Trophoblast cell (in vitro differentiated cells and primary cell): Measurements from ENCODE around the gene SLC7A5.

Source experiments
- DNase-seq, 2 donors: peaks; one replicate each; pipeline ENCODE4 v3.0.0-alpha.2; 2016
- H2AFZ ChIP-seq: 2 replicates; pipeline ENCODE4 v1.6.1; 2013; ENCODE audit warnings: low read length, moderate library complexity, mild to moderate bottlenecking; ENCODE audit not compliant: insufficient read depth, poor library complexity
- H2AK5ac ChIP-seq: 2 replicates; pipeline ENCODE4 v1.6.1; 2013; ENCODE audit warnings: mild to moderate bottlenecking, low read length
- H2BK120ac ChIP-seq: 2 replicates; pipeline ENCODE4 v1.6.1; 2013; ENCODE audit warnings: low read length, mild to moderate bottlenecking, moderate library complexity; ENCODE audit not compliant: insufficient read depth, poor library complexity
- H2BK12ac ChIP-seq: 2 replicates; pipeline ENCODE4 v1.6.1; 2013; ENCODE audit warnings: mild to moderate bottlenecking, low read length, moderate library complexity
- H2BK5ac ChIP-seq: 2 replicates; pipeline ENCODE4 v1.6.1; 2013; ENCODE audit warnings: low read length, low read depth, moderate library complexity, mild to moderate bottlenecking; ENCODE audit not compliant: poor library complexity
- H3K14ac ChIP-seq: 2 replicates; pipeline ENCODE4 v1.6.1; 2013; ENCODE audit warnings: mild to moderate bottlenecking, low read length
- H3K18ac ChIP-seq: 2 replicates; pipeline ENCODE4 v1.6.1; 2013; ENCODE audit warnings: mild to moderate bottlenecking, low read length
- H3K23ac ChIP-seq: 2 replicates; pipeline ENCODE4 v1.6.1; 2013; ENCODE audit warnings: low read length
- H3K27ac ChIP-seq: 2 replicates; pipeline ENCODE4 v1.5.1; 2013; ENCODE audit warnings: low read depth, mild to moderate bottlenecking, inconsistent platforms, low read length, moderate library complexity
- H3K27me3 ChIP-seq: 2 replicates; pipeline ENCODE4 v1.6.1; 2013; ENCODE audit warnings: inconsistent platforms, mild to moderate bottlenecking, low read length, moderate library complexity; ENCODE audit not compliant: insufficient read depth
- H3K36me3 ChIP-seq, 2 experiments: 1 replicate in 1 of 2; 2 replicates in 1 of 2; pipeline ENCODE4 v1.6.1; 2013; ENCODE audit warnings: low read length in 2 of 2, mild to moderate bottlenecking in 2 of 2, moderate library complexity in 1 of 2; ENCODE audit not compliant: insufficient read depth in 2 of 2, control insufficient read depth in 1 of 2
- H3K4ac ChIP-seq: 2 replicates; pipeline ENCODE4 v1.6.1; 2013; ENCODE audit warnings: low read depth, mild to moderate bottlenecking, low read length, moderate library complexity
- H3K4me1 ChIP-seq, 2 experiments: 1 replicate in 1 of 2; 2 replicates in 1 of 2; pipeline ENCODE4 v1.6.1; 2013; ENCODE audit warnings: low read length in 2 of 2, mild to moderate bottlenecking in 2 of 2, moderate library complexity in 1 of 2; ENCODE audit not compliant: insufficient read depth in 2 of 2, control insufficient read depth in 1 of 2
- H3K4me2 ChIP-seq: 2 replicates; pipeline ENCODE4 v1.6.1; 2013; ENCODE audit warnings: inconsistent platforms, mild to moderate bottlenecking, low read length, moderate library complexity
- H3K4me3 ChIP-seq: 2 replicates; pipeline ENCODE4 v1.5.1; 2013; ENCODE audit warnings: mild to moderate bottlenecking, low read depth, low read length, inconsistent platforms
- H3K79me1 ChIP-seq: one replicate; pipeline ENCODE4 v1.6.1; 2013; ENCODE audit warnings: low read length
- H3K79me2 ChIP-seq: 2 replicates; pipeline ENCODE4 v1.6.1; 2013; ENCODE audit warnings: low read length, mild to moderate bottlenecking; ENCODE audit not compliant: control insufficient read depth, insufficient read depth, poor library complexity
- H3K9ac ChIP-seq: 2 replicates; pipeline ENCODE4 v1.6.1; 2013; ENCODE audit warnings: mild to moderate bottlenecking, low read length
- H3K9me3 ChIP-seq: 2 replicates; pipeline ENCODE4 v1.6.1; 2013; ENCODE audit warnings: low read depth, mild to moderate bottlenecking, control low read depth, inconsistent platforms, low read length; ENCODE audit not compliant: insufficient read depth
- H4K12ac ChIP-seq: 2 replicates; pipeline ENCODE4 v1.6.1; 2013; ENCODE audit warnings: low read depth, mild to moderate bottlenecking, low read length, moderate library complexity
- H4K8ac ChIP-seq: 2 replicates; pipeline ENCODE4 v1.6.1; 2013; ENCODE audit warnings: low read depth, mild to moderate bottlenecking, low read length, moderate library complexity
- H4K91ac ChIP-seq: one replicate; pipeline ENCODE4 v1.6.1; 2013; ENCODE audit warnings: low read depth, mild to moderate bottlenecking, low read length, moderate library complexity
- WGBS: extraction: QIAGEN DNeasy Blood & Tissue Kit; methylation state at CpG from one replicate; pipeline ENCODE4 v1.1.7; 2013; ENCODE audit warnings: missing lambda C conversion rate; ENCODE audit not compliant: insufficient read length, insufficient coverage; ENCODE audit errors: extremely low coverage; 5-methylcytosine and 5-hydroxymethylcytosine counted together

SLC7A5 gene

GRCh38 chr16:87834005-87834667, 35.2 kb downstream of the SLC7A5 start:
- no peak overlapping the region for H3K18ac ChIP-seq
- no peak overlapping the region for H2BK12ac ChIP-seq
- H3K36me3 ChIP-seq = peaks cover 95 to 97% of the 10 kb centered on the region in 2 experiments
- no peaks in the 10 kb centered on the region for H3K27me3 ChIP-seq
- no peak overlapping the region for H2BK5ac ChIP-seq
- no peak overlapping the region for H3K9ac ChIP-seq
- no peak overlapping the region for H4K8ac ChIP-seq
- no CpG with 5 or more reads among the region's 23 CpGs for WGBS
- no peak overlapping the region for H4K91ac ChIP-seq
- H2AK5ac ChIP-seq = no peak overlapping the region
- no peak overlapping the region for H3K27ac ChIP-seq
- H3K79me2 ChIP-seq = no peaks in the 10 kb centered on the region
- no peaks in the 10 kb centered on the region for H3K4me1 ChIP-seq
- H3K4me2 ChIP-seq = no peak overlapping the region
- no peak for DNase-seq
- H2AFZ ChIP-seq = no peak overlapping the region
- no peak overlapping the region for H4K12ac ChIP-seq
- no peak overlapping the region for H3K14ac ChIP-seq
- H3K79me1 ChIP-seq = no peaks in the 10 kb centered on the region
- H3K9me3 ChIP-seq = peaks cover 5% of the 10 kb centered on the region
- H3K4me3 ChIP-seq = no peak overlapping the region
- H2BK120ac ChIP-seq = no peak overlapping the region
- no peak overlapping the region for H3K23ac ChIP-seq
- no peak overlapping the region for H3K4ac ChIP-seq

DNA sequence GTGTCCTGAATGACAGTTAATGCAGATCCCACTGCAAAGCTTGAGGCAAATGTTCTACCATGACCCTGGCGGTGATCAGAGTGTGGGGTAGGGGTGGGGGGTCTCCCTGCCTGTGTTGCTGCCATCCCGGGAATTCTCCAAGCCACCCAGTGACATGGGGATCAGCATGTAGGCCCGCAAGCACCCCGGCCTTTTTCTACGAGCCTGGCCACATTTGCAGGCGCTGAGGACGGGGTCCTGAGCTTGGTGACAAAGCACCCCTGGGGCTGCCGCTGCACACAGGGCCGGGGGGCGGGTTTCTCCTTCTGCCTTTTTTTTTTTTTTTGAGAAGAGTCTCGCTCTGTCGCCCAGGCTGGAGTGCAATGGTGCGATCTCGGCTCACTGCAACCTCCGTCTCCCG, 35.8 kb downstream of the SLC7A5 start:
- Histone ChIP-seq H3K23ac (no peak overlapping the region), H3K79me1 (no peaks in the 10 kb centered on the region), H2BK5ac (no peak overlapping the region), H3K18ac (no peak overlapping the region), H3K4me2 (no peak overlapping the region), H3K4me1 (no peaks in the 10 kb centered on the region), H3K79me2 (no peaks in the 10 kb centered on the region), H2AK5ac (no peak overlapping the region), H3K27me3 (no peaks in the 10 kb centered on the region), H3K27ac (no peak overlapping the region), H4K8ac (no peak overlapping the region), H3K36me3 (peaks cover 92% of the 10 kb centered on the region in 2 experiments), H4K12ac (no peak overlapping the region), H3K14ac (no peak overlapping the region), H3K9me3 (peaks cover 5% of the 10 kb centered on the region), H4K91ac (no peak overlapping the region), H3K9ac (no peak overlapping the region), H3K4me3 (no peak overlapping the region), H2BK120ac (no peak overlapping the region), H2AFZ (no peak overlapping the region), H2BK12ac (no peak overlapping the region), H3K4ac (no peak overlapping the region)
- no CpG with 5 or more reads among the region's 16 CpGs for WGBS
- DNase-seq = no peak

- Histone ChIP-seq H2BK12ac (no peak overlapping the region), H4K8ac (no peak overlapping the region), H2AK5ac (no peak overlapping the region), H3K18ac (no peak overlapping the region), H2BK5ac (no peak overlapping the region), H3K14ac (no peak overlapping the region), H3K4me2 (no peak overlapping the region), H3K36me3 (peaks cover 85 to 86% of the 10 kb centered on the region in 2 experiments), H3K9ac (no peak overlapping the region), H3K4me1 (no peaks in the 10 kb centered on the region), H3K27me3 (no peaks in the 10 kb centered on the region), H3K23ac (no peak overlapping the region), H4K12ac (no peak overlapping the region), H2AFZ (no peak overlapping the region), H3K27ac (no peak overlapping the region), H3K79me1 (no peaks in the 10 kb centered on the region), H2BK120ac (no peak overlapping the region), H3K79me2 (no peaks in the 10 kb centered on the region), H3K4me3 (no peak overlapping the region), H3K9me3 (peaks cover 5% of the 10 kb centered on the region), H4K91ac (no peak overlapping the region), H3K4ac (no peak overlapping the region)
- no peak for DNase-seq
- no CpG with 5 or more reads among the region's 34 CpGs for WGBS
These were observed 36.4 kb downstream of the SLC7A5 start for GRCh38 chr16:87832741-87833502.

- no peak overlapping the region for H3K4ac ChIP-seq
- no peaks in the 10 kb centered on the region for H3K4me1 ChIP-seq
- no peaks in the 10 kb centered on the region for H3K79me1 ChIP-seq
- H2BK120ac ChIP-seq = no peak overlapping the region
- H2AK5ac ChIP-seq = no peak overlapping the region
- H3K4me3 ChIP-seq = no peak overlapping the region
- H3K9ac ChIP-seq = no peak overlapping the region
- H3K4me2 ChIP-seq = no peak overlapping the region
- no peak overlapping the region for H4K12ac ChIP-seq
- no CpG with 5 or more reads among the region's 6 CpGs for WGBS
- H3K9me3 ChIP-seq = peaks cover 5% of the 10 kb centered on the region
- H2BK12ac ChIP-seq = no peak overlapping the region
- H3K36me3 ChIP-seq = peaks cover 77 to 78% of the 10 kb centered on the region in 2 experiments
- H3K79me2 ChIP-seq = no peaks in the 10 kb centered on the region
- no peak overlapping the region for H2AFZ ChIP-seq
- no peak overlapping the region for H3K27ac ChIP-seq
- no peak for DNase-seq
- no peak overlapping the region for H3K14ac ChIP-seq
- no peak overlapping the region for H4K91ac ChIP-seq
- H3K23ac ChIP-seq = no peak overlapping the region
- H2BK5ac ChIP-seq = no peak overlapping the region
- H4K8ac ChIP-seq = no peak overlapping the region
- no peak overlapping the region for H3K18ac ChIP-seq
- H3K27me3 ChIP-seq = no peaks in the 10 kb centered on the region
These were observed 37.2 kb downstream of the SLC7A5 start for GRCh38 chr16:87832137-87832527.
